Gastroesophageal sphincter (tissue), 4 donors: Measurements from ENCODE around the gene ADGRG6. TPM values are rescaled to one million over a fixed set of nuclear protein-coding genes. Genes with fewer than 3 reads are reported as not detected.

Source experiments
- ATAC-seq: fragments of 150-250 bp; one replicate; pipeline ENCODE4 v1.9.1; 2016; ENCODE audit warnings: mild to moderate bottlenecking, moderate library complexity
- H3K27ac ChIP-seq, 4 donors: fragments of 200-600 bp; sonication (generic) in 3 of 4; 1 replicate in 3 of 4; 2 replicates in 1 of 4; pipeline ENCODE4 v1.5.1; 2016 to 2019
- H3K27me3 ChIP-seq: fragments of 200-600 bp; sonication (generic); one replicate; pipeline ENCODE4 v1.5.1; 2019
- H3K36me3 ChIP-seq, 2 donors: fragments of 200-600 bp; sonication (generic); one replicate each; pipeline ENCODE4 v1.5.1; 2019; ENCODE audit warnings: control low read depth in 1 of 2
- H3K4me1 ChIP-seq, 3 donors: fragments of 200-600 bp; sonication (generic); 1 replicate in 2 of 3; 2 replicates in 1 of 3; pipeline ENCODE4 v1.5.1; 2016 to 2019; ENCODE audit warnings: control low read depth in 2 of 3
- H3K4me3 ChIP-seq, 2 donors: fragments of 200-600 bp; sonication (generic); one replicate each; pipeline ENCODE4 v1.5.1; 2019; ENCODE audit warnings: mild to moderate bottlenecking in 1 of 2, moderate library complexity in 1 of 2
- H3K9me3 ChIP-seq, 3 donors: fragments of 200-600 bp; sonication (generic); one replicate each; pipeline ENCODE4 v1.5.1; 2017 to 2019; ENCODE audit warnings: control low read depth in 2 of 3
- CTCF ChIP-seq, 4 experiments: fragments of 200-600 bp in 2 of 4; fragments of 450-650 bp in 2 of 4; sonication (generic) in 1 of 4; IDR thresholded peaks; one replicate each; pipeline ENCODE4 v1.5.1; 2017 to 2019; ENCODE audit warnings: antibody characterized with exemption in 4 of 4, mild to moderate bottlenecking in 2 of 4, moderate library complexity in 2 of 4
- EP300 ChIP-seq: sonication (generic); formaldehyde crosslinking; IDR thresholded peaks from one replicate; pipeline ENCODE4 v1.6.1; 2017; ENCODE audit warnings: antibody characterized with exemption, mild to moderate bottlenecking
- POLR2A ChIP-seq, 2 donors: fragments of 450-650 bp; IDR thresholded peaks; one replicate each; pipeline ENCODE4 v1.6.1; 2017; ENCODE audit warnings: antibody characterized with exemption in 2 of 2, mild to moderate bottlenecking in 2 of 2, moderate library complexity in 1 of 2
- POLR2AphosphoS5 ChIP-seq: sonication (generic); formaldehyde crosslinking; IDR thresholded peaks from one replicate; pipeline ENCODE4 v1.6.1; 2017; ENCODE audit warnings: antibody characterized with exemption
- WGBS, 2 donors: methylation state at CpG; one replicate each; pipeline ENCODE4 v1.1.5; 2018; ENCODE audit warnings: low coverage in 1 of 2; 5-methylcytosine and 5-hydroxymethylcytosine counted together
- total RNA-seq, 4 donors: library from RNA; depleted of rRNA; stranded (reverse); fragments of >200 nt; gene quantifications; one replicate each; pipeline ENCODE4 v1.1.0, GENCODE V29; 2016

Gene ADGRG6
- total RNA-seq, 4 donors from 2014 or later, result 8.3 to 14.4 (median 11.4) TPM

GRCh38 chr6:142482974-142483373 lies 181.2 kb downstream of the ADGRG6 start:
- Histone ChIP-seq H3K27ac (no peak overlapping the region), H3K4me3 (no peak overlapping the region)
- ATAC-seq, result no peak

GRCh38 chr6:142485256-142485655 lies 183.4 kb downstream of the ADGRG6 start:
- no peaks in the 10 kb centered on the region for H3K36me3 ChIP-seq
- H3K27ac ChIP-seq, result no peak overlapping the region
- no peaks in the 10 kb centered on the region for H3K27me3 ChIP-seq
- 86% methylated on average over 2 of the region's 2 CpGs; no CpG with 5 or more reads in 1 of the 2 donors for WGBS, 2 donors
- no peak overlapping the region for H3K4me3 ChIP-seq
- no peak for ATAC-seq
- TF ChIP-seq EP300 (no peak), POLR2A (IDR thresholded peaks at IDR 0.05) (no peak), CTCF (IDR thresholded peaks at IDR 0.05) (no peak), POLR2AphosphoS5 (no peak)
- no peaks in the 10 kb centered on the region for H3K9me3 ChIP-seq
- no peaks in the 10 kb centered on the region for H3K4me1 ChIP-seq

More at GRCh38 chr6:142482974-142483373, 181.2 kb downstream of the ADGRG6 start:
- Histone ChIP-seq H3K27me3 (no peaks in the 10 kb centered on the region), H3K4me1 (no peaks in the 10 kb centered on the region), H3K9me3 (no peaks in the 10 kb centered on the region), H3K36me3 (no peaks in the 10 kb centered on the region)
- TF ChIP-seq EP300, result no peak
- TF ChIP-seq CTCF (IDR thresholded peaks at IDR 0.05), result no peak
- TF ChIP-seq POLR2A (IDR thresholded peaks at IDR 0.05), result no peak
- no peak for TF ChIP-seq POLR2AphosphoS5
- WGBS, 2 donors, result 70 to 75% methylated on average over 3 to 5 of the region's 5 CpGs

DNA sequence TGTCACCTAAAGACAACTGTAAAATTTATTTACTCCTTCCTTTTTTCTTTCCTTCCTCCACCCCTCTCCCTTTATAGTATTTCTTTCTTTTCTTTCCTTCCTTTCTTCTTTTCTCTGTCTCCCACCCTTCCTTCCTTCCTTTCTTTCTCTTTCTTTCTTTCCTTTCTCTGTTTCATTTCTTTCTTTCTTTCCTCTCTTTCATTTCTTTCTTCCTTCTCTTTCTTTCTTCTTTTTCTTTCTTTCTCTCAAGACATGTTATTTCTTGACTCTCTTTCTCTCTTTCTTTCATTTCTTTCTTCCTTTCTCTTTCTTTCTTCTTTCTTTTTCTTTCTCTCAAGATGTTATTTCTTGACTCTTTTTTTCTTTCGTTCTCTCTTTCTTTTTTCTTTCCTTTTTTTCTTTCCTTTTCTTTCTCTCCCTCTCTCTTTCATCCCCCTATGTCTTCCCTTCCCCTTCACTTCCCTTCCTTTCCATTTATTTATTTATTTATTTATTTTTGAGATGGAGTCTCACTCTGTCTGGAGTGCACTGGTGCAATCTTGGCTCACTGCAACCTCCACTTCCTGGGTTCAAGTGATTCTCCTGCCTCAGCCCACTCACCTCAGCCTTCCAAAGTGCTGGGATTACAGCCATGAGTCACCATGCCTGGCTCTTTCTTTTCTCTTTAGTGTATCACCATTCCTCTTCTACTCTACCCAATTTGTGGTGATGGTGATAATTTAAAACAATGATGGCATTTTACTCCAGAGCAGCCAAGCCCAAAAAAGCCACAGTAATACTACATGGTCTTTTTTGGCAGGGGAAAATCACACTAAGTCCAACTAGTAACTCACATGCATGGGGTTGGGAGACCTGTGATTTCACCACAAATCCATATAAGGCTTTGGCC lies 188.2 kb downstream of the ADGRG6 start:
- Histone ChIP-seq H3K4me1 (no peaks in the 10 kb centered on the region), H3K9me3 (no peaks in the 10 kb centered on the region), H3K4me3 (no peak overlapping the region), H3K36me3 (no peaks in the 10 kb centered on the region), H3K27ac (no peak overlapping the region), H3K27me3 (no peaks in the 10 kb centered on the region)
- 80 to 90% methylated on average over 1 of the region's 1 CpG for WGBS, 2 donors
- ATAC-seq, result no peak
- TF ChIP-seq EP300 (no peak), CTCF (IDR thresholded peaks at IDR 0.05) (no peak), POLR2A (IDR thresholded peaks at IDR 0.05) (no peak), POLR2AphosphoS5 (no peak)

Other genes starting within 250 kb of the ADGRG6 start
- not detected for gene GJE1, start 169.1 kb upstream of the ADGRG6 start, total RNA-seq
- not detected for gene NMBR, start 154.9 kb upstream of the ADGRG6 start, total RNA-seq
- gene VTA1, start 154.7 kb upstream of the ADGRG6 start, total RNA-seq, result 10 to 100 TPM; 32.4 to 47.2 (median 37.4) TPM